ENCODE results near the gene ARHGAP22. TPM values are rescaled to one million over a fixed set of nuclear protein-coding genes. Genes with fewer than 3 reads are reported as not detected.

ARHGAP22 gene
- total RNA-seq, 1 donor, result 22.9 TPM

- DNase-seq (ENCODE audit: low read depth), result no peak
- TF ChIP-seq CTCF (IDR thresholded peaks at IDR 0.05; ENCODE audit: insufficient read depth, low read depth, low read length), result no peak
- H3K4me3 ChIP-seq (ENCODE audit: low read depth, low read length), result no peak overlapping the region
These were observed 185.2 kb downstream of the ARHGAP22 start for GRCh38 chr10:48419714-48420113.

DNA sequence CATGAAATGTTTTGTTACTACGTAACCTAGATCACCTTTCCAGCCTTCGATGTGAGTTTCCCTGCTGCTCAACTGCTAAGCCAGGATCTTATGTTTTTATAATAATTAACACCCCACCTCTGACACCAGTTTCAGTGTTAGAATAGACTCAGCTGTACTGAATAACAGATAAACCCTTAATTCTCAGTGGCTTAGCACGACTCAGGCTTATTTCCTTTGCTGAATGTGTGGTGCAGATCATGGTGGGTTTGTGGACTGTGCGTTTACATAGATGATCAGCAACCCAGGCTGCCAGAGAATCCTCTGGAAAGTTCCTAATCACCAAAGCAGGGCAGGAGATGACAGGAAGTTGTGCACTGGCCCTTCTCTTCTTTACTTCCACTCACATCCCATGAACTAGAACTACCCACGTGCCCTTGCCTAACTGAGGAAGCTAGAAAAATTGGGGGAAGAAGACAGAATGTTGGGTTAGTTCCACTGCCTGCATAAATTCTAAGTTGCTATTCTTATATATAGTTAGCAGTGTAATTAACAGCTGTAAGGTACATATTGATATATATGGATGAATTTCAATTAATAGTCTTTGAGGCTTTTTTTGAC lies 186.6 kb downstream of the ARHGAP22 start:
- TF ChIP-seq CTCF (IDR thresholded peaks at IDR 0.05; ENCODE audit: insufficient read depth, low read depth, low read length), result no peak
- no peak overlapping the region for H3K4me3 ChIP-seq (ENCODE audit: low read depth, low read length)
- no peak for DNase-seq (ENCODE audit: low read depth)

DNA sequence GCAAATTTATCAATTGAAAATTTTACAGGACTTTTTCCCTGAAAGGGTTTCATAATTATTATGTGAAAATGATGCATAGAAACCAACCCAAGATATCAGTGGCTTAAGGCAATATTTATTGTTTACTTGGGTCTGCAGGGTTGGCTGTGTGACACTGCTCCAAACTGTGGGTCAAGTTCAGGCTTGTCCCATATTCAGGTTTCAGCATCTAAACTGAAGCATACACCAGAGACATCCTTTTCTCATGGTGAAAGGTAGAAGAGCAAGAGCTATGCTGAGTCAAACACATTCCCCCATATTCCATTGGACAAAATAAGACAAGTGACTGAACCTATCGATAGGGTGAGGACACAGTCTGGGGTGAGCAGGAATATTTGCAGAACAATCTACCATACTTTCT lies 187.5 kb downstream of the ARHGAP22 start:
- DNase-seq (ENCODE audit: low read depth), result no peak
- no peak for TF ChIP-seq CTCF (IDR thresholded peaks at IDR 0.05; ENCODE audit: insufficient read depth, low read depth, low read length)
- no peak overlapping the region for H3K4me3 ChIP-seq (ENCODE audit: low read depth, low read length)

DNA sequence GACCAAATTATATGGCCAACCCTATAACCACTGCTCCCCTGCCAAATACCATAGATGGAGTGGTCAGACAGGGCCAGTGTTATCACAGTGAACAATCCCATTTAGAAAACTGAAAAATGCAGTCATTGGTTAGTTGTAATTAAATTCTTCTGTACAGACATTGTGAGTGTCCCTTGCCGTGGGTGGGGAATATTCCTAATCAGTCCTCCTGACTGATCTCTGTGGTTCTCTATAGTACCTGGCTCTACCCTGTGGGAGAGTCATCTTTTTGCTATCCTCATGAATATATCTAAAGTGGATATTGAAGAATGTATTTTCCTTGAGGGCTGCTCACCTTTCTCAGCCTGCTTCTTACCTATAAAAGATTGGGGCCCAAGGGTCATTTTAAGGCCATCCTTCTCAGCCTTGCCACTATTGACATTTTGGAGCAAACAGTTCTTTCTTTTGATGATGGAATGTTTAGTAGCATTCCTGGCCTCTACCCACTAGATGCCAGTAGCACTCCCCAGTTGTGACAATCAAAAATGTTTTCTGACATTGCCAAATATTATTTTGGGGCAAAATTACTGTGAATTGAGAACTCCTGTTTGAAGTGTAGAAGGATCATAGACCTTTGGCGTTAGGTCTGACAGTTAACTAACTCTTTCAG lies 188.2 kb downstream of the ARHGAP22 start:
- H3K4me3 ChIP-seq (ENCODE audit: low read depth, low read length), result no peak overlapping the region

GRCh38 chr10:48414778-48415177 lies 190.1 kb downstream of the ARHGAP22 start:
- H3K4me3 ChIP-seq (ENCODE audit: low read depth, low read length), result no peak overlapping the region
- TF ChIP-seq CTCF (IDR thresholded peaks at IDR 0.05; ENCODE audit: insufficient read depth, low read depth, low read length), result no peak
- DNase-seq (ENCODE audit: low read depth), result no peak

More for the DNA sequence above, 188.2 kb downstream of the ARHGAP22 start:
- no peak for TF ChIP-seq CTCF (IDR thresholded peaks at IDR 0.05; ENCODE audit: insufficient read depth, low read depth, low read length)
- DNase-seq (ENCODE audit: low read depth), result no peak

- DNase-seq (ENCODE audit: low read depth), result no peak
- no peak for TF ChIP-seq CTCF (IDR thresholded peaks at IDR 0.05; ENCODE audit: insufficient read depth, low read depth, low read length)
- no peak overlapping the region for H3K4me3 ChIP-seq (ENCODE audit: low read depth, low read length)
These were observed 190.7 kb downstream of the ARHGAP22 start for GRCh38 chr10:48414160-48414559.
